ENCODE results near the gene THADA. TPM values are rescaled to one million over a fixed set of nuclear protein-coding genes. Genes with fewer than 3 reads are reported as not detected.

Gene THADA
- total RNA-seq, 1 donor = 33.2 TPM

GRCh38 chr2:43473767-43474166 is 122.1 kb downstream of the THADA start:
- DNase-seq (ENCODE audit: low read depth) = no peak
- H3K4me3 ChIP-seq (ENCODE audit: low read depth, low read length) = no peak overlapping the region
- no peak for TF ChIP-seq CTCF (IDR thresholded peaks at IDR 0.05; ENCODE audit: insufficient read depth, low read depth, low read length)

- H3K4me3 ChIP-seq (ENCODE audit: low read depth, low read length) = no peak overlapping the region
- DNase-seq (ENCODE audit: low read depth) = no peak
- no peak for TF ChIP-seq CTCF (IDR thresholded peaks at IDR 0.05; ENCODE audit: insufficient read depth, low read depth, low read length)
Observed at GRCh38 chr2:43472527-43473194, 123.2 kb downstream of the THADA start.

- no peak for DNase-seq (ENCODE audit: low read depth)
- no peak for TF ChIP-seq CTCF (IDR thresholded peaks at IDR 0.05; ENCODE audit: insufficient read depth, low read depth, low read length)
- H3K4me3 ChIP-seq (ENCODE audit: low read depth, low read length) = no peak overlapping the region
Observed at GRCh38 chr2:43469713-43470112, 126.1 kb downstream of the THADA start.

- no peak overlapping the region for H3K4me3 ChIP-seq (ENCODE audit: low read depth, low read length)
- TF ChIP-seq CTCF (IDR thresholded peaks at IDR 0.05; ENCODE audit: insufficient read depth, low read depth, low read length) = no peak
- DNase-seq (ENCODE audit: low read depth) = no peak
Observed at GRCh38 chr2:43469094-43469493, 126.7 kb downstream of the THADA start.

GRCh38 chr2:43467891-43468290 is 127.9 kb downstream of the THADA start:
- no peak overlapping the region for H3K4me3 ChIP-seq (ENCODE audit: low read depth, low read length)
- peak; percentile 91 for DNase-seq (ENCODE audit: low read depth)
- TF ChIP-seq CTCF (IDR thresholded peaks at IDR 0.05; ENCODE audit: insufficient read depth, low read depth, low read length) = no peak

GRCh38 chr2:43465234-43465633 is 130.6 kb downstream of the THADA start:
- no peak for DNase-seq (ENCODE audit: low read depth)
- H3K4me3 ChIP-seq (ENCODE audit: low read depth, low read length) = no peak overlapping the region
- no peak for TF ChIP-seq CTCF (IDR thresholded peaks at IDR 0.05; ENCODE audit: insufficient read depth, low read depth, low read length)

- no peak for TF ChIP-seq CTCF (IDR thresholded peaks at IDR 0.05; ENCODE audit: insufficient read depth, low read depth, low read length)
- H3K4me3 ChIP-seq (ENCODE audit: low read depth, low read length) = no peak overlapping the region
- DNase-seq (ENCODE audit: low read depth) = peak; percentile 83
Observed at GRCh38 chr2:43464590-43464989, 131.2 kb downstream of the THADA start.

Measured in fibroblast of villous mesenchyme (primary cell).